ENCODE results near the gene GLCCI1.

The GLCCI1 gene

GRCh38 chr7:7978860-7979259 is 10.3 kb downstream of the GLCCI1 start:
- Histone ChIP-seq H3K4me3 (ENCODE audit: low read depth, low read length) (no peak overlapping the region), H3K27me3 (ENCODE audit: insufficient read depth, low read depth, severe bottlenecking) (no peaks in the 10 kb centered on the region), H3K9me3 (ENCODE audit: severe bottlenecking) (no peaks in the 10 kb centered on the region), H3K36me3 (no peaks in the 10 kb centered on the region), H3K27ac (no peak overlapping the region)
- TF ChIP-seq CTCF (IDR thresholded peaks at IDR 0.05; ENCODE audit: low read depth, low read length), result no peak
- no peak for DNase-seq

GRCh38 chr7:7979558-7979957 is 11.0 kb downstream of the GLCCI1 start:
- Histone ChIP-seq H3K27ac (no peak overlapping the region), H3K27me3 (ENCODE audit: insufficient read depth, low read depth, severe bottlenecking) (no peaks in the 10 kb centered on the region), H3K9me3 (ENCODE audit: severe bottlenecking) (no peaks in the 10 kb centered on the region), H3K36me3 (no peaks in the 10 kb centered on the region), H3K4me3 (ENCODE audit: low read depth, low read length) (no peak overlapping the region)
- TF ChIP-seq CTCF (IDR thresholded peaks at IDR 0.05; ENCODE audit: low read depth, low read length), result no peak
- DNase-seq, result no peak

GRCh38 chr7:7980134-7980533 is 11.5 kb downstream of the GLCCI1 start:
- H3K36me3 ChIP-seq, result no peaks in the 10 kb centered on the region
- no peak for TF ChIP-seq CTCF (IDR thresholded peaks at IDR 0.05; ENCODE audit: low read depth, low read length)
- no peak overlapping the region for H3K4me3 ChIP-seq (ENCODE audit: low read depth, low read length)
- no peak for DNase-seq
- no peaks in the 10 kb centered on the region for H3K27me3 ChIP-seq (ENCODE audit: insufficient read depth, low read depth, severe bottlenecking)
- no peak overlapping the region for H3K27ac ChIP-seq
- no peaks in the 10 kb centered on the region for H3K9me3 ChIP-seq (ENCODE audit: severe bottlenecking)

GRCh38 chr7:7982904-7983303 is 14.3 kb downstream of the GLCCI1 start:
- no peaks in the 10 kb centered on the region for H3K27me3 ChIP-seq (ENCODE audit: insufficient read depth, low read depth, severe bottlenecking)
- no peaks in the 10 kb centered on the region for H3K9me3 ChIP-seq (ENCODE audit: severe bottlenecking)
- no peak overlapping the region for H3K4me3 ChIP-seq (ENCODE audit: low read depth, low read length)
- no peak for DNase-seq
- H3K27ac ChIP-seq, result no peak overlapping the region
- H3K36me3 ChIP-seq, result no peaks in the 10 kb centered on the region
- TF ChIP-seq CTCF (IDR thresholded peaks at IDR 0.05; ENCODE audit: low read depth, low read length), result no peak

GRCh38 chr7:7984424-7984823 is 15.8 kb downstream of the GLCCI1 start:
- Histone ChIP-seq H3K27ac (no peak overlapping the region), H3K36me3 (no peaks in the 10 kb centered on the region), H3K9me3 (ENCODE audit: severe bottlenecking) (no peaks in the 10 kb centered on the region), H3K4me3 (ENCODE audit: low read depth, low read length) (no peak overlapping the region), H3K27me3 (ENCODE audit: insufficient read depth, low read depth, severe bottlenecking) (no peaks in the 10 kb centered on the region)
- TF ChIP-seq CTCF (IDR thresholded peaks at IDR 0.05; ENCODE audit: low read depth, low read length), result no peak
- no peak for DNase-seq

GRCh38 chr7:7988706-7989105 is 20.1 kb downstream of the GLCCI1 start:
- TF ChIP-seq CTCF (IDR thresholded peaks at IDR 0.05; ENCODE audit: low read depth, low read length), result no peak
- Histone ChIP-seq H3K27me3 (ENCODE audit: insufficient read depth, low read depth, severe bottlenecking) (no peaks in the 10 kb centered on the region), H3K4me3 (ENCODE audit: low read depth, low read length) (no peak overlapping the region), H3K36me3 (no peaks in the 10 kb centered on the region), H3K27ac (no peak overlapping the region), H3K9me3 (ENCODE audit: severe bottlenecking) (peaks cover 4% of the 10 kb centered on the region)
- DNase-seq, result no peak
